HFF-Myc (cell line): Measurements from ENCODE around the gene GLIPR1L2.

ENCODE experiments used
- DNase-seq: peaks from one replicate; pipeline ENCODE4 v3.0.0-alpha.2; 2011; ENCODE audit warnings: low read depth; ENCODE audit errors: extremely low read depth
- H3K4me3 ChIP-seq: replicated peaks from 2 replicates; pipeline ENCODE4 v1.5.1; 2011; ENCODE audit warnings: low read depth, mild to moderate bottlenecking, control low read depth, low read length
- TF ChIP-seq, protein P1 (sequence below): IDR thresholded peaks from 2 replicates; pipeline ENCODE4 v1.5.1; 2012; ENCODE audit warnings: mild to moderate bottlenecking, low read depth, low read length, control low read depth; ENCODE audit errors: missing control alignments

Gene GLIPR1L2

GRCh38 chr12:75360920-75361319 lies 30.0 kb upstream of the GLIPR1L2 start:
- TF ChIP-seq, protein P1, sequence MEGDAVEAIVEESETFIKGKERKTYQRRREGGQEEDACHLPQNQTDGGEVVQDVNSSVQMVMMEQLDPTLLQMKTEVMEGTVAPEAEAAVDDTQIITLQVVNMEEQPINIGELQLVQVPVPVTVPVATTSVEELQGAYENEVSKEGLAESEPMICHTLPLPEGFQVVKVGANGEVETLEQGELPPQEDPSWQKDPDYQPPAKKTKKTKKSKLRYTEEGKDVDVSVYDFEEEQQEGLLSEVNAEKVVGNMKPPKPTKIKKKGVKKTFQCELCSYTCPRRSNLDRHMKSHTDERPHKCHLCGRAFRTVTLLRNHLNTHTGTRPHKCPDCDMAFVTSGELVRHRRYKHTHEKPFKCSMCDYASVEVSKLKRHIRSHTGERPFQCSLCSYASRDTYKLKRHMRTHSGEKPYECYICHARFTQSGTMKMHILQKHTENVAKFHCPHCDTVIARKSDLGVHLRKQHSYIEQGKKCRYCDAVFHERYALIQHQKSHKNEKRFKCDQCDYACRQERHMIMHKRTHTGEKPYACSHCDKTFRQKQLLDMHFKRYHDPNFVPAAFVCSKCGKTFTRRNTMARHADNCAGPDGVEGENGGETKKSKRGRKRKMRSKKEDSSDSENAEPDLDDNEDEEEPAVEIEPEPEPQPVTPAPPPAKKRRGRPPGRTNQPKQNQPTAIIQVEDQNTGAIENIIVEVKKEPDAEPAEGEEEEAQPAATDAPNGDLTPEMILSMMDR, result no peak
- no peak overlapping the region for H3K4me3 ChIP-seq
- no peak for DNase-seq

DNA sequence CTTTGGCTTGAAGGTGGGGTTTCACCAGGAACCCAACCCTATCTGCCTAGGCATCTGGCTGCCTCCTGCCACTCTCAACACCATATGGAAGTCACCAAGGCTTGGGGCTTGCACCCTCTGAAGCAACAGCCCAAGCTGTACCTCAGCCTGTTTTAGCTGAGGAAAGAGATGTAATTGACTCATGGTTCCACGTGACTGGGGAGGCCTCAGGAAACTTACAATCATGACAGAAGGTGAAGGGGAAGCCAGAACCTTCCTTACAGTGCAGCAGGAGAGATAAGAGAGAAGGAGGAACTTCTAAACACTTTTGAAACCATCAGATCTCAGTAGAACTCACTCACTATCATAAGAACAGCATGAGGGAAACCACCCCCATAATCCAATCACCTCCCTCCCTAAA lies 29.5 kb upstream of the GLIPR1L2 start:
- no peak overlapping the region for H3K4me3 ChIP-seq
- DNase-seq, result no peak
- TF ChIP-seq, protein P1, result no peak

- H3K4me3 ChIP-seq, result no peak overlapping the region
- TF ChIP-seq, protein P1, result no peak
- DNase-seq, result peak; percentile 42
These were observed 26.0 kb upstream of the GLIPR1L2 start for GRCh38 chr12:75364919-75365318.

DNA sequence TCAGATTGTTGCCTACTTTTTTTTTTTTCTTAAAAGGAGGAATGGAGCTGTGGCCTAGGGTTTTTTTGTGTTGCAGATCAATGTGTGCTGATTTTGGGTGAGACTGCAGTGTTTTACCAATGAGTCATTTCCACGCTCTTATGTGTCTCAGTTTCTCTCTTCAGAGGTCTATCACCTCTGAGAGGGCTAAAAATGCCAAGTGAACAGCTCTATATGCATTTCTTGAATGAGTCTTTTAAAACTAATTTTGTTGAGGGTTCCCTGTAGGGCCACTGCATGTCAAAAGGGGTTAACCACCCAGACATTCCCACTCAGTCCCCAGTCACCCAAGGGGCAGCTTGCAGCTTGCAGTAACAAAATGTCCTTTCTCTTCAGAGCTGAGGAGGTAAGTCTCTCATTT lies 24.3 kb upstream of the GLIPR1L2 start:
- no peak for DNase-seq
- TF ChIP-seq, protein P1, result no peak
- no peak overlapping the region for H3K4me3 ChIP-seq

DNA sequence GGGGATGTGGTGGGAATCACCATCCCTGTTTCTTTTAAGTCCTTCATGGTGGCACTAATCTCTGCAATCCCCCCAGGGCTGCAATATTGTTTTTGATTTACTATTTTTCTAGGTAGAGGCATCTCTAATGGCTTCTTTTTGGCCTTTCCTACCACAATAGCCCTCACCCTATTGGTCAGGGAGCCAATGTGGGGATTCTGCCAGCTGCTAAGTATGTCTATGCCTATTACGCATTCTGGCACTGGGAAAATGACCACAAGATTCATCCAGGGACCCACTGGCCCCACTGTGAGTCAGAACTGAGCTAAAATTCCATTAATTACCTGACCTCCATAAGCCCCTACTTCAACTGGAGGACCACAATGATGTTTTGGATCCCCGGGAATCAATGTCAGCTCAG lies 15.9 kb upstream of the GLIPR1L2 start:
- DNase-seq, result no peak
- TF ChIP-seq, protein P1, result no peak
- H3K4me3 ChIP-seq, result no peak overlapping the region

GRCh38 chr12:75378354-75378753 lies 12.5 kb upstream of the GLIPR1L2 start:
- H3K4me3 ChIP-seq, result no peak overlapping the region
- no peak for DNase-seq
- TF ChIP-seq, protein P1, result no peak

DNA sequence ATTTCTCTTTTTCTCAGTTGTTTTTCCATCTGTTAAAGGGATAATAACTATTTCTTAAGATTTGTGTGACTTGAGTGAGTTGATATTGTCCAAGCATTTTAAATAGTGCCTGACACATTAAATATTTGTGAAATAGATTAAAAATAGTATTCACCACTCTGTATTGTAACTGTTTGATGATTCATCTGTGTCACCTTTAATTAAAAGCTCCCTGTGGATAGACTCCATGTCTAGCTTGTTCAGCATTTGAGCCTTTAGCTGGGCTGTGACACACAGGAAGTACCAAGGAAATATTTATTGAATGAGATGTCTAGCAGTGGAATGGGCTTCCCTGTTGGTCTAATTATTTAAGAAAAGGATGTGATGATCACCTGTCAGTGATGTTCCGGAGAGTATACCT lies 1.8 kb upstream of the GLIPR1L2 start:
- H3K4me3 ChIP-seq, result no peak overlapping the region
- peak; percentile 12 for DNase-seq
- TF ChIP-seq, protein P1, result no peak
